ENCODE data around the gene CCN6. TPM values are rescaled to one million over a fixed set of nuclear protein-coding genes. Genes with fewer than 3 reads are reported as not detected.

The CCN6 gene
- total and polyA plus RNA-seq, 11 donors, result not detected

DNA sequence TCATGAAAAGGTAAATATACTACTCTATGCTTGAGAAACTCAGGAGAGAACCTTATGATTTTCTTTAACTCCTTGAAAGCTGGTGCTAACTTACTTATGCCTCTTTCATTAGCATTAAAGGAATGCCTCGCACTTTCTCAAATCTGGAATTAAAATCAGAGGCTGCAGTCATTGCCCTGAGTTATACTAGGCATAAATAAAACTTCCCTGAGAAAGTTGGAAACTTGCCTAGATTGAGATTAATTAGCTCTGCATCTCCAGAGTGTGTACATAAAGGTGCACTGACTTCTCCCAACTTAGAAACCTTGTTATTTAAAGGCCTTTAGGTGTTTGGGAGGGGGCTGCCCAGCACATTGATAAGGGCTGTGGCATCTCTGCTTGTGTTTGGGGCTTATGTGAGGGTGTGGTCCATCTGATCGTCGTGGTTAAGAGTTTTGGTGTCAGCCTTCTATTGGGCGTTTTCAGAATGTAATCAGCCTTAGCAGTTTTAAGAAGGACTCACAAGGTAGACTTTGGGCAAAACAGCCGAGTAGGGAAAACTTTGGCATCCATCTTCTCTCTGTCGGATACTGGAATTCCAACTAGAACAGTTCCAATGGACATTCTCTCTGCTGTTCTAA is 32.1 kb upstream of the CCN6 start:
- Histone ChIP-seq H3K27me3 (no peaks in the 10 kb centered on the region), H3K9me3 (peaks cover 0 to 8% (median 2%) of the 10 kb centered on the region in 12 donors), H3K4me3 (no peak overlapping the region), H3K36me3 (no peaks in the 10 kb centered on the region), H3K4me1 (peaks cover 0 to 35% (median 22%) of the 10 kb centered on the region in 12 donors), H3K27ac (no peak overlapping the region)
- intact Hi-C loops (cut with DNase I), result no loop called here
- TF ChIP-seq, protein P1, sequence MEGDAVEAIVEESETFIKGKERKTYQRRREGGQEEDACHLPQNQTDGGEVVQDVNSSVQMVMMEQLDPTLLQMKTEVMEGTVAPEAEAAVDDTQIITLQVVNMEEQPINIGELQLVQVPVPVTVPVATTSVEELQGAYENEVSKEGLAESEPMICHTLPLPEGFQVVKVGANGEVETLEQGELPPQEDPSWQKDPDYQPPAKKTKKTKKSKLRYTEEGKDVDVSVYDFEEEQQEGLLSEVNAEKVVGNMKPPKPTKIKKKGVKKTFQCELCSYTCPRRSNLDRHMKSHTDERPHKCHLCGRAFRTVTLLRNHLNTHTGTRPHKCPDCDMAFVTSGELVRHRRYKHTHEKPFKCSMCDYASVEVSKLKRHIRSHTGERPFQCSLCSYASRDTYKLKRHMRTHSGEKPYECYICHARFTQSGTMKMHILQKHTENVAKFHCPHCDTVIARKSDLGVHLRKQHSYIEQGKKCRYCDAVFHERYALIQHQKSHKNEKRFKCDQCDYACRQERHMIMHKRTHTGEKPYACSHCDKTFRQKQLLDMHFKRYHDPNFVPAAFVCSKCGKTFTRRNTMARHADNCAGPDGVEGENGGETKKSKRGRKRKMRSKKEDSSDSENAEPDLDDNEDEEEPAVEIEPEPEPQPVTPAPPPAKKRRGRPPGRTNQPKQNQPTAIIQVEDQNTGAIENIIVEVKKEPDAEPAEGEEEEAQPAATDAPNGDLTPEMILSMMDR (IDR thresholded peaks at IDR 0.05), result no peak
- no peak for TF ChIP-seq POLR2A (IDR thresholded peaks at IDR 0.05)
- WGBS, 4 donors, result 71 to 77% (median 73%) methylated on average over 6 of the region's 6 CpGs
- DNase-seq (no peak), ATAC-seq (no peak)

DNA sequence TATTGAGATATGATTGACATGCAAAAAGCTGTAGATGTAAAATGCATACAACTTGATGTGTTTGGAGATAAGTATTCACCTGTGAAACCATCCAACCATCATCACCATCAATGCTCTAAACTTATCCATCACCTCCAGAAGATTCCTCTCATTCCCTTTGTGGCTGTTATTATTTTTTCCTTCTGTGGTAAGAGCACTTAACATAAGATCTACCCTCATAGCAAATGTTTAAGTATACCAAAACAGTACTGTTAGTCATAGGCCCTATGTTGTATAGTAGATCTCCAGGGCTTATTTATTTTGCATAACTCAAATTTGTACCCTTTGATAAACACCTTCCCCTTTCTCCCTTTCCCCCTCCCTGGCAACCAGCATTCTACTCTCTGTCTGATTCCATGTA is 31.2 kb upstream of the CCN6 start:
- intact Hi-C loops (cut with DNase I), result no loop called here
- Histone ChIP-seq H3K9me3 (peaks cover 0 to 8% (median 2%) of the 10 kb centered on the region in 12 donors), H3K27me3 (no peaks in the 10 kb centered on the region), H3K36me3 (no peaks in the 10 kb centered on the region), H3K4me3 (no peak overlapping the region), H3K27ac (no peak overlapping the region), H3K4me1 (peaks cover 0 to 25% (median 15%) of the 10 kb centered on the region in 12 donors)
- no peak for DNase-seq
- ATAC-seq, result no peak
- TF ChIP-seq POLR2A (IDR thresholded peaks at IDR 0.05), result no peak
- TF ChIP-seq, protein P1 (IDR thresholded peaks at IDR 0.05), result no peak

DNA sequence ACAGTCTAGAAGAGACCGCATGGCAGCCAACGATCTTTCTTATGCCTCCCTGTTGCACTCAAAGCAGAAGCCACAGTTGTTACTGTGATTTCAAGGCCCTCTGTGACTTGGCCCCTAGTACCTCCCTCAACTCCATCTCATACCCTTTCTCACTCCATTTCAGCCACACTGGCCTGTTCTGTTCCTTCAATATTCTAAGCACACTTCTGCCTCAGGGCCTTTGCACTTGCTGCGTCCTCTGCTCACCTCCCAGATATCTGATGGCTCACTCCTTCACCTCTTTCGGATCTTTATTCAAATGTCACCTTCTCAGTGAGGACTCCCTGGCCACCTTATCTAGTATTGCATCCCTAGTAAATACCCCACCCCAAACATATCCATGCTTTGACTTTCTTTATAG is 29.4 kb upstream of the CCN6 start:
- Histone ChIP-seq H3K27me3 (no peaks in the 10 kb centered on the region), H3K36me3 (no peaks in the 10 kb centered on the region), H3K4me1 (peaks cover 0 to 12% (median 4%) of the 10 kb centered on the region in 12 donors), H3K27ac (no peak overlapping the region), H3K4me3 (no peak overlapping the region), H3K9me3 (peaks cover 0 to 8% (median 2%) of the 10 kb centered on the region in 12 donors)
- ATAC-seq (no peak), DNase-seq (no peak)
- intact Hi-C loops (cut with DNase I), result no loop called here
- WGBS, 4 donors, result 96 to 98% (median 98%) methylated on average over 4 of the region's 4 CpGs
- TF ChIP-seq POLR2A (IDR thresholded peaks at IDR 0.05), result no peak
- TF ChIP-seq, protein P1 (IDR thresholded peaks at IDR 0.05), result no peak

DNA sequence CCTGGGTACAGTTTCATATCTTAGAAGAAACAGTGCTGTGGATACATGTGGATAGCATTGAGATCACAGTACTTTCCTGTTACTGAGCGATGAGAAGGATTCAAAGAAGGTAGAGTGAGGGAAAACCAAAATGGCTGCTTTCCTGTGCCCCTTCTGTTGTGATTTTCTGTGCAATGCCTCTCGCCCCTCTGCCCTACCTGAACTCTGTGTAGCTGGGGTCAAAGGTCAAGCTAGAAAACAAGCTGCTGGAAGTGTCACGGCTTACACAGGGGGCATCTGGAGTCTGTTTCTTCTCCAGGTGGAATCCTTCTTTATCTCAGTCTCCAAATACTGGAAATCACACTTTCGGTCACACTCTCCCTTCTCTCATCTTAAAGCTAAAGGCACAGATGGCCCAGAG is 27.0 kb upstream of the CCN6 start:
- DNase-seq (no peak), ATAC-seq (no peak)
- Histone ChIP-seq H3K9me3 (peaks cover 0 to 8% (median 2%) of the 10 kb centered on the region in 12 donors), H3K4me3 (no peak overlapping the region), H3K36me3 (no peaks in the 10 kb centered on the region), H3K4me1 (peaks cover 0 to 20% (median 6%) of the 10 kb centered on the region in 12 donors), H3K27me3 (no peaks in the 10 kb centered on the region), H3K27ac (peak overlapping the region in 1 of 12 donors; percentile 75)
- TF ChIP-seq, protein P1 (IDR thresholded peaks at IDR 0.05), result no peak
- no peak for TF ChIP-seq POLR2A (IDR thresholded peaks at IDR 0.05)
- 90 to 97% (median 96%) methylated on average over 4 of the region's 4 CpGs for WGBS, 4 donors
- intact Hi-C loops (cut with DNase I), result no loop called here
